Esophagus squamous epithelium (tissue), 5 donors: ENCODE results near the gene RC3H2. TPM values are rescaled to one million over a fixed set of nuclear protein-coding genes. Genes with fewer than 3 reads are reported as not detected.
A peak's percentile ranks its signal among the peaks of the same experiment; 100 is the strongest.

Source experiments
- DNase-seq: peaks from one replicate; lab custom pipeline; 2025; lab: John Stamatoyannopoulos, UW
- H3K27ac ChIP-seq, 4 donors: fragments of 200-600 bp; sonication (generic); one replicate each; pipeline ENCODE4 v1.5.1; 2016 to 2019; ENCODE audit warnings: mild to moderate bottlenecking in 1 of 4
- H3K27me3 ChIP-seq, 4 donors: fragments of 200-600 bp; sonication (generic); 1 replicate in 3 of 4; 2 replicates in 1 of 4; pipeline versions ENCODE4 v1.5.1 to v1.6.0; 2017 to 2021; ENCODE audit warnings: antibody characterized with exemption in 1 of 4
- H3K36me3 ChIP-seq, 3 donors: fragments of 200-600 bp; sonication (generic); one replicate each; pipeline ENCODE4 v1.5.1; 2016 to 2019
- H3K4me1 ChIP-seq, 3 donors: fragments of 200-600 bp; sonication (generic); one replicate each; pipeline ENCODE4 v1.5.1; 2017 to 2019
- H3K4me3 ChIP-seq, 4 donors: fragments of 200-600 bp; sonication (generic); 1 replicate in 3 of 4; 2 replicates in 1 of 4; pipeline ENCODE4 v1.5.1; 2016 to 2019; ENCODE audit warnings: mild to moderate bottlenecking in 2 of 4, moderate library complexity in 1 of 4
- H3K9me3 ChIP-seq, 3 donors: fragments of 200-600 bp; sonication (generic); one replicate each; pipeline ENCODE4 v1.5.1; 2016 to 2019
- POLR2A ChIP-seq, 4 donors: fragments of 450-650 bp; IDR thresholded peaks; one replicate each; pipeline ENCODE4 v1.6.1; 2017; ENCODE audit warnings: antibody characterized with exemption in 4 of 4, mild to moderate bottlenecking in 4 of 4, moderate library complexity in 3 of 4
- WGBS, 2 donors: methylation state at CpG; one replicate each; pipeline ENCODE4 v1.1.5; 2018; 5-methylcytosine and 5-hydroxymethylcytosine counted together
- intact Hi-C: fragments of 100-400 bp; cut with DNase I; formaldehyde crosslinking; loops from one replicate; pipeline ENCODE4 v1.15.0; 2022
- total RNA-seq, 4 donors: library from RNA; depleted of rRNA; stranded (reverse); fragments of >200 nt; gene quantifications; one replicate each; pipeline ENCODE4 v1.1.0, GENCODE V29; 2016
- TF ChIP-seq, protein P1 (sequence below), 6 experiments: fragments of 450-650 bp in 4 of 6; fragments of 200-600 bp in 2 of 6; sonication (generic) in 2 of 6; IDR thresholded peaks; one replicate each; pipeline ENCODE4 v1.5.1; 2016 to 2019; ENCODE audit warnings: antibody characterized with exemption in 6 of 6, mild to moderate bottlenecking in 4 of 6, moderate library complexity in 4 of 6
- donor health status: DM: yes; HTN: yes; CAD: no.

Gene RC3H2
- total RNA-seq, 4 donors from 2014 or later: 24.6 to 46.3 (median 30.2) TPM

DNA sequence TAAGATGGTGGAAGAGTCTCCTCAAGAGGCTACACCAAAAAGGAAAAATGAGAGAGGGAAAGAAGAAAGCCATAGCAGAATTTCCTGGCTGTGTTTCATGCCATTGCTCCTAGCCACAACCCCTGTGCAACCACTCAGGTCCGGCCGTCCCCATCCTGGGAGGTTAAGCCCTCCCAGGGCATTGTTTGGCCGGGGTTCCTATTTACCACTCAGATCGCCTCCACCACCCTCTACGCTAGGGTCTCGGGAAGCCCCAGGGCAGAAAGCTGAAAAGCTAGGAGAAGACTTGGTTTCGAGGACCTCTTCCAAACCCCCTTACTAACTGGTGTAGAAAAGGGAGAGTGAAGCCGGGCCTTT, 715 bp downstream of the RC3H2 start:
- peaks cover 12 to 54% (median 12%) of the 10 kb centered on the region in 3 donors for H3K4me1 ChIP-seq
- peaks cover 0 to 13% (median 0%) of the 10 kb centered on the region in 3 donors for H3K36me3 ChIP-seq
- DNase-seq: no peak
- intact Hi-C loops: no loop called here
- peak overlapping the region; percentile 94 to 97 (median 95) for H3K27ac ChIP-seq
- WGBS, 2 donors: 0% methylated on average over 2 to 4 of the region's 8 CpGs
- no peaks in the 10 kb centered on the region for H3K27me3 ChIP-seq
- TF ChIP-seq, protein P1, sequence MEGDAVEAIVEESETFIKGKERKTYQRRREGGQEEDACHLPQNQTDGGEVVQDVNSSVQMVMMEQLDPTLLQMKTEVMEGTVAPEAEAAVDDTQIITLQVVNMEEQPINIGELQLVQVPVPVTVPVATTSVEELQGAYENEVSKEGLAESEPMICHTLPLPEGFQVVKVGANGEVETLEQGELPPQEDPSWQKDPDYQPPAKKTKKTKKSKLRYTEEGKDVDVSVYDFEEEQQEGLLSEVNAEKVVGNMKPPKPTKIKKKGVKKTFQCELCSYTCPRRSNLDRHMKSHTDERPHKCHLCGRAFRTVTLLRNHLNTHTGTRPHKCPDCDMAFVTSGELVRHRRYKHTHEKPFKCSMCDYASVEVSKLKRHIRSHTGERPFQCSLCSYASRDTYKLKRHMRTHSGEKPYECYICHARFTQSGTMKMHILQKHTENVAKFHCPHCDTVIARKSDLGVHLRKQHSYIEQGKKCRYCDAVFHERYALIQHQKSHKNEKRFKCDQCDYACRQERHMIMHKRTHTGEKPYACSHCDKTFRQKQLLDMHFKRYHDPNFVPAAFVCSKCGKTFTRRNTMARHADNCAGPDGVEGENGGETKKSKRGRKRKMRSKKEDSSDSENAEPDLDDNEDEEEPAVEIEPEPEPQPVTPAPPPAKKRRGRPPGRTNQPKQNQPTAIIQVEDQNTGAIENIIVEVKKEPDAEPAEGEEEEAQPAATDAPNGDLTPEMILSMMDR (IDR thresholded peaks at IDR 0.05): no peak
- no peak for TF ChIP-seq POLR2A (IDR thresholded peaks at IDR 0.05)
- H3K9me3 ChIP-seq: no peaks in the 10 kb centered on the region
- peak overlapping the region; percentile 88 to 92 (median 90) for H3K4me3 ChIP-seq

DNA sequence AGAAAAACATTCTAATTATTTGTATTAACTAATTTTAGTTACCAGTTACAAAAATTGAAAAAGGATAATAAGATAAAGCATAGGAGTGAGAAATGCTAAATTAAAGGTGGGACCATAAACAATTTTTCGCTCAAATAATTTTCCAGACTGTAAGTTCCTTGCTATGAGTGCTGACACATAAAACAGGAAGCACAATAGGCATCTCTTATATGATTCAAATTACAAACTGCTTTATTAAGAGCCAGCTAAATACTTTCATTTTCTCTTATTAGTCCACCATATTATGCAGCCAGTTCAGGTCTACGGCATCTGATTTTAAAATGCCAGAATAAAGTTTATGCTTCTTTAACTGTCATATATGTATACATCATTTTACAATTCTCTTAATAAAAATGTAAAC, 4.4 kb downstream of the RC3H2 start:
- peaks cover 12 to 71% (median 15%) of the 10 kb centered on the region in 3 donors for H3K4me1 ChIP-seq
- H3K36me3 ChIP-seq: peaks cover 0 to 29% (median 0%) of the 10 kb centered on the region in 3 donors
- H3K4me3 ChIP-seq: peak overlapping the region in 2 of 4 donors; percentile 6 to 28
- intact Hi-C loops: no loop called here
- DNase-seq: no peak
- no peaks in the 10 kb centered on the region for H3K9me3 ChIP-seq
- 14 to 21% methylated on average over 2 of the region's 2 CpGs for WGBS, 2 donors
- H3K27ac ChIP-seq: peak overlapping the region in 3 of 4 donors; percentile 4 to 55 (median 35)
- TF ChIP-seq, protein P1 (IDR thresholded peaks at IDR 0.05): no peak
- no peak for TF ChIP-seq POLR2A (IDR thresholded peaks at IDR 0.05)
- no peaks in the 10 kb centered on the region for H3K27me3 ChIP-seq

DNA sequence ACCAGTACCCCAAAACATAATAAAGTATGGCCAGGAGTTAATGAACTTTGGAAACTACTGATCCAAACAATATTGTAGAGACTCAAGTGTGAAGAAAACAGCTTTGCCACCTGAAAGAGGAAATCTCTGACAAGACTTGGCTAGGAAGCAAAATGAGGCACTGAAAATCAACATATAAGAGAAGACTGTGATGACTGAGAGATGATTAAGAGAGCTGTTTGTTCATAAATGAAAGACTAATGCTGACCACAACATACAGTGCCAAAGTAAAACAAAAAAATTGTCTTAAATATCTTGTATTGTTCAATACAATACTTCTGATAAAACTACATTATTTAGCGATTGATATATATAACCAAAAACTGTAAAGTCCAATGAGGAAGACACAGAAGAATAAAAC, 7.2 kb downstream of the RC3H2 start:
- no peak for DNase-seq
- TF ChIP-seq POLR2A (IDR thresholded peaks at IDR 0.05): no peak
- TF ChIP-seq, protein P1 (IDR thresholded peaks at IDR 0.05): no peak
- no peaks in the 10 kb centered on the region for H3K9me3 ChIP-seq
- 95% methylated on average over 1 of the region's 1 CpG for WGBS, 2 donors
- intact Hi-C loops: no loop called here
- H3K4me3 ChIP-seq: no peak overlapping the region
- H3K27ac ChIP-seq: no peak overlapping the region
- H3K36me3 ChIP-seq: peaks cover 0 to 56% (median 19%) of the 10 kb centered on the region in 3 donors
- H3K4me1 ChIP-seq: peaks cover 1 to 53% (median 10%) of the 10 kb centered on the region in 3 donors
- no peaks in the 10 kb centered on the region for H3K27me3 ChIP-seq

DNA sequence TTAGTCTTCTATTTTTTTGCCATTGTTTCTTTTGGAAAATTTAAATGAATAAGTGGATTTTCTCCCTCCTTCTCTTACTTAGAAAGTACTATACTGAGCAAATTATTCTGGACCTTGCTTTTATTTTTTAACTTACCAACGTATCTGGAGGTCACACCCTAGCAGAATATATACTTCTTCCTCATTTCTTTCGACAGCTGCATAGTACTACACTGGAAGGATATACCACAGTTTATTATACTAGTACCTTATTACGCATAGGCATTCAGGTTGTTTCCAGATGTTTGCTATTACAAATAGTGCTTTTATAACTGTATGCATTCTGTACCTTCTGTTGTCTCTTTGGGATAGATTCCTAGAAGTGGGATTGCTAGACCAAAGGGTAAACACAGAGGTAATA, 16.7 kb downstream of the RC3H2 start:
- no peaks in the 10 kb centered on the region for H3K9me3 ChIP-seq
- no peak for DNase-seq
- H3K27ac ChIP-seq: no peak overlapping the region
- H3K4me3 ChIP-seq: no peak overlapping the region
- H3K4me1 ChIP-seq: no peaks in the 10 kb centered on the region
- intact Hi-C loops: loop anchor here (10.0 kb wide), 1 partner anchor 106 kb away; no protein-coding TSS in a partner anchor
- H3K36me3 ChIP-seq: peaks cover 17 to 100% (median 19%) of the 10 kb centered on the region in 3 donors
- TF ChIP-seq POLR2A (IDR thresholded peaks at IDR 0.05): no peak
- TF ChIP-seq, protein P1 (IDR thresholded peaks at IDR 0.05): no peak
- 60 to 67% methylated on average over 3 of the region's 3 CpGs for WGBS, 2 donors
- no peaks in the 10 kb centered on the region for H3K27me3 ChIP-seq

DNA sequence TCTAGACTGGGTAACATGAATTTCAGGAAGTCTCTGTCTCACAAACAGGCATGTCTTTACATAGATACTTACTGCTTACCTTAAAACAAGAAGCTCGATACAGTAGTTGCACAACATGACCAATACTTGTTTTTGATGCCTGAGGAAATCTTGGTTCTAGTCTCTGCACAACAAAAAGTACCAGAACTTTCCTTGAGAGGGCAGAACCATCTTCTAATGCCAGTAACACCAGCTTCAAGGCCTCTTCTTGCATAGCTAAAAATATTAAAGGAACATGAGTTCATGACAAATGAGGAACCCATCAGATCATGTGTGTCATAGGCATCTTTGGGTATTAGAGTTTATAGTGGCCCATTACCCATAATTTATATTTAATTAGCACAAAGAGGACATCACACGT, 22.0 kb downstream of the RC3H2 start:
- no peak overlapping the region for H3K4me3 ChIP-seq
- peaks cover 9 to 100% (median 32%) of the 10 kb centered on the region in 3 donors for H3K36me3 ChIP-seq
- H3K27me3 ChIP-seq: no peaks in the 10 kb centered on the region
- no peaks in the 10 kb centered on the region for H3K4me1 ChIP-seq
- H3K27ac ChIP-seq: no peak overlapping the region
- intact Hi-C loops: loop anchor here (10.0 kb wide), 1 partner anchor 112 kb away; no protein-coding TSS in a partner anchor
- WGBS, 2 donors: 76 to 81% methylated on average over 2 of the region's 2 CpGs
- TF ChIP-seq, protein P1 (IDR thresholded peaks at IDR 0.05): no peak
- TF ChIP-seq POLR2A (IDR thresholded peaks at IDR 0.05): no peak
- no peaks in the 10 kb centered on the region for H3K9me3 ChIP-seq
- DNase-seq: no peak
